HepG2 (cell line): ENCODE measurements around the gene SAA2. TPM values are rescaled to one million over a fixed set of nuclear protein-coding genes. Genes with fewer than 3 reads are reported as not detected.
A peak's percentile ranks its signal among the peaks of the same experiment; 100 is the strongest.

ENCODE experiments used
- CEBPG ChIP-seq: IDR thresholded peaks from 2 replicates; pipeline ENCODE4 v1.6.1; 2016
- CENPT ChIP-seq: sonication (generic); formaldehyde crosslinking; IDR thresholded peaks from 2 replicates; pipeline ENCODE4 v1.8.0; 2022; ENCODE audit warnings: low read depth, mild to moderate bottlenecking, moderate library complexity, missing genetic modification reagents
- FOXP4 ChIP-seq: sonication (generic); formaldehyde crosslinking; IDR thresholded peaks from 2 replicates; pipeline ENCODE4 v1.4.0; 2020; ENCODE audit warnings: missing genetic modification reagents
- HNRNPLL ChIP-seq: fragments of 200-400 bp; formaldehyde crosslinking; IDR thresholded peaks from 2 replicates; pipeline ENCODE4 v1.6.1; 2017; ENCODE audit warnings: mild to moderate bottlenecking, low read depth, low read length; ENCODE audit not compliant: poor library complexity, severe bottlenecking
- HOXD1 ChIP-seq: sonication (generic); formaldehyde crosslinking; IDR thresholded peaks from 2 replicates; pipeline ENCODE4 v1.5.0; 2020; ENCODE audit warnings: missing genetic modification reagents
- PCBP1 ChIP-seq: fragments of 200-400 bp; formaldehyde crosslinking; IDR thresholded peaks from 2 replicates; pipeline ENCODE4 v1.6.1; 2017; ENCODE audit warnings: mild to moderate bottlenecking, low read depth, low read length, borderline replicate concordance
- RAD21 ChIP-seq: fragments of 450-650 bp; formaldehyde crosslinking; IDR thresholded peaks from 2 replicates; pipeline ENCODE4 v1.5.0; 2020; ENCODE audit warnings: mild to moderate bottlenecking
- SIN3B ChIP-seq: fragments of 150-350 bp; IDR thresholded peaks from 2 replicates; pipeline ENCODE4 v1.6.1; 2014; ENCODE audit warnings: low read length
- ZNF24 ChIP-seq: fragments of 450-650 bp; IDR thresholded peaks from 2 replicates; pipeline ENCODE4 v1.6.1; 2017; ENCODE audit warnings: antibody characterized with exemption, mild to moderate bottlenecking
- ZNF703 ChIP-seq: sonication (generic); formaldehyde crosslinking; IDR thresholded peaks from 2 replicates; pipeline ENCODE4 v1.5.1; 2020; ENCODE audit warnings: missing genetic modification reagents, mild to moderate bottlenecking, moderate library complexity, borderline replicate concordance
- ZNF747 ChIP-seq: sonication (generic); formaldehyde crosslinking; IDR thresholded peaks from 2 replicates; pipeline ENCODE4 v1.8.1; 2023; ENCODE audit warnings: missing genetic modification reagents, mild to moderate bottlenecking, borderline replicate concordance
- polyA plus RNA-seq, 8 experiments: library from polyadenylated mRNA; depleted of rRNA in 3 of 8; stranded (reverse) in 7 of 8; unstranded in 1 of 8; fragments of >200 nt; fragmentation: Illumina TruSeq in 4 of 8; extraction: Trizol in 4 of 8; gene quantifications; 2 replicates each; pipeline versions ENCODE4 v1.2.1 to v1.2.3, GENCODE V29; 2011 to 2016; ENCODE audit warnings: low read depth in 4 of 8, missing spikeins in 1 of 8, mixed read lengths in 1 of 8; ENCODE audit not compliant: insufficient read depth in 1 of 8
- total RNA-seq, 5 experiments: library from RNA; depleted of rRNA; stranded (reverse); fragments of >200 nt; fragmentation: Illumina TruSeq; extraction: Trizol; gene quantifications; 2 replicates each; pipeline ENCODE4 v1.2.3, GENCODE V29; 2016; ENCODE audit warnings: low read depth in 1 of 5
- TF ChIP-seq, protein P1 (sequence below): IDR thresholded peaks from 2 replicates; pipeline ENCODE4 v1.6.1; 2016
- TF ChIP-seq, protein P2 (sequence below): IDR thresholded peaks from 2 replicates; pipeline ENCODE4 v1.6.1; 2018; ENCODE audit warnings: missing genetic modification reagents
- TF ChIP-seq, protein P3 (sequence below): sonication (generic); formaldehyde crosslinking; IDR thresholded peaks from 2 replicates; pipeline ENCODE4 v1.4.0; 2020; ENCODE audit warnings: mild to moderate bottlenecking, missing genetic modification reagents
- TF ChIP-seq, protein P4 (sequence below): sonication (generic); formaldehyde crosslinking; IDR thresholded peaks from 2 replicates; pipeline ENCODE4 v1.9.0; 2022; ENCODE audit warnings: low read depth, missing genetic modification reagents

The SAA2 gene
- total and polyA plus RNA-seq, 2 of the 13 experiments (the other 11 are each of a cell fraction or from before 2014, with no cell fraction given): 0.27 TPM; not detected in 1

DNA sequence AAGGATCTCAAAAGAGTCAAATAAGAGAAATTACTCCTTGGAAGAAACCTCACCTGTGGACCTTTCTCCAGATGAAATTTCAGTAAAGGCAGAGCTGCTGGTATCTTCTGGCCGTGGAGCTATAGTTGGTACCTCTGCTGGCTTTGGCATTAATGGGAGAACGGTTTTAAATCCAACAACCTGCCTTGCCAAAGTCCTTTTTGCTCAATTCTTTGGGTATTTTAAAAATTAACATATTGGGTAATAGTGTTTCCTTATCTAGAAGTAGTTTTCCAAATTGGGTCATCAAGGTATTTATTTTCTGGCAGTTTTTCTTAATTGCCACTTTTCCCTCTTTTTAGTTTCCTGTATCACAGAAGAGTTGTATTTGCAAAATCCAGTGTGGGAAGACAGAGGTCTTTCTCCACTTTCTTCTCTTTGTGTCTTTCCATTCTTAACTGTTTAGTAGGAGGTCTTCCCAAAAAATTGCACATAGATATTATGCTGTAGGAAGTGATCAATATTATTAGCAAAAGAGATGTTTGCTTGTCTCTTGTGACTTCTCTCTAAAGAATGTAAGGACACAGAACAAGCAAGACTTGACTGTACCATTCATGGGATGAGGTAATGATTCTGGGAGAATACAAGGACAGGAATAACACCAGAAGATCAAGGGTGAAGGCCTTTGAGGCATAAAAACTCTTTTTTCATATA is 11.7 kb downstream of the SAA2 start, which contains the start of gene SAA4 (continued):
- TF ChIP-seq FOXP4 (peak; percentile 45), SIN3B (no peak), ZNF747 (CRISPR knock-in tag) (no peak), RAD21 (CRISPR knock-in tag) (no peak), HNRNPLL (no peak), PCBP1 (no peak), ZNF703 (CRISPR knock-in tag) (no peak), HOXD1 (CRISPR knock-in tag) (no peak), CEBPG (CRISPR knock-in tag) (peak; percentile 61), CENPT (no peak), ZNF24 (0 out of 2 replicates have a peak, but pooled peaks have one; percentile 23)
- TF ChIP-seq, protein P1, sequence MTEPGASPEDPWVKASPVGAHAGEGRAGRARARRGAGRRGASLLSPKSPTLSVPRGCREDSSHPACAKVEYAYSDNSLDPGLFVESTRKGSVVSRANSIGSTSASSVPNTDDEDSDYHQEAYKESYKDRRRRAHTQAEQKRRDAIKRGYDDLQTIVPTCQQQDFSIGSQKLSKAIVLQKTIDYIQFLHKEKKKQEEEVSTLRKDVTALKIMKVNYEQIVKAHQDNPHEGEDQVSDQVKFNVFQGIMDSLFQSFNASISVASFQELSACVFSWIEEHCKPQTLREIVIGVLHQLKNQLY: 0 out of 2 replicates have a peak, but pooled peaks have one; percentile 30
- TF ChIP-seq, protein P2, sequence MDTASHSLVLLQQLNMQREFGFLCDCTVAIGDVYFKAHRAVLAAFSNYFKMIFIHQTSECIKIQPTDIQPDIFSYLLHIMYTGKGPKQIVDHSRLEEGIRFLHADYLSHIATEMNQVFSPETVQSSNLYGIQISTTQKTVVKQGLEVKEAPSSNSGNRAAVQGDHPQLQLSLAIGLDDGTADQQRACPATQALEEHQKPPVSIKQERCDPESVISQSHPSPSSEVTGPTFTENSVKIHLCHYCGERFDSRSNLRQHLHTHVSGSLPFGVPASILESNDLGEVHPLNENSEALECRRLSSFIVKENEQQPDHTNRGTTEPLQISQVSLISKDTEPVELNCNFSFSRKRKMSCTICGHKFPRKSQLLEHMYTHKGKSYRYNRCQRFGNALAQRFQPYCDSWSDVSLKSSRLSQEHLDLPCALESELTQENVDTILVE (CRISPR knock-in tag): 0 out of 2 replicates have a peak, but pooled peaks have one; percentile 49
- TF ChIP-seq, protein P3, sequence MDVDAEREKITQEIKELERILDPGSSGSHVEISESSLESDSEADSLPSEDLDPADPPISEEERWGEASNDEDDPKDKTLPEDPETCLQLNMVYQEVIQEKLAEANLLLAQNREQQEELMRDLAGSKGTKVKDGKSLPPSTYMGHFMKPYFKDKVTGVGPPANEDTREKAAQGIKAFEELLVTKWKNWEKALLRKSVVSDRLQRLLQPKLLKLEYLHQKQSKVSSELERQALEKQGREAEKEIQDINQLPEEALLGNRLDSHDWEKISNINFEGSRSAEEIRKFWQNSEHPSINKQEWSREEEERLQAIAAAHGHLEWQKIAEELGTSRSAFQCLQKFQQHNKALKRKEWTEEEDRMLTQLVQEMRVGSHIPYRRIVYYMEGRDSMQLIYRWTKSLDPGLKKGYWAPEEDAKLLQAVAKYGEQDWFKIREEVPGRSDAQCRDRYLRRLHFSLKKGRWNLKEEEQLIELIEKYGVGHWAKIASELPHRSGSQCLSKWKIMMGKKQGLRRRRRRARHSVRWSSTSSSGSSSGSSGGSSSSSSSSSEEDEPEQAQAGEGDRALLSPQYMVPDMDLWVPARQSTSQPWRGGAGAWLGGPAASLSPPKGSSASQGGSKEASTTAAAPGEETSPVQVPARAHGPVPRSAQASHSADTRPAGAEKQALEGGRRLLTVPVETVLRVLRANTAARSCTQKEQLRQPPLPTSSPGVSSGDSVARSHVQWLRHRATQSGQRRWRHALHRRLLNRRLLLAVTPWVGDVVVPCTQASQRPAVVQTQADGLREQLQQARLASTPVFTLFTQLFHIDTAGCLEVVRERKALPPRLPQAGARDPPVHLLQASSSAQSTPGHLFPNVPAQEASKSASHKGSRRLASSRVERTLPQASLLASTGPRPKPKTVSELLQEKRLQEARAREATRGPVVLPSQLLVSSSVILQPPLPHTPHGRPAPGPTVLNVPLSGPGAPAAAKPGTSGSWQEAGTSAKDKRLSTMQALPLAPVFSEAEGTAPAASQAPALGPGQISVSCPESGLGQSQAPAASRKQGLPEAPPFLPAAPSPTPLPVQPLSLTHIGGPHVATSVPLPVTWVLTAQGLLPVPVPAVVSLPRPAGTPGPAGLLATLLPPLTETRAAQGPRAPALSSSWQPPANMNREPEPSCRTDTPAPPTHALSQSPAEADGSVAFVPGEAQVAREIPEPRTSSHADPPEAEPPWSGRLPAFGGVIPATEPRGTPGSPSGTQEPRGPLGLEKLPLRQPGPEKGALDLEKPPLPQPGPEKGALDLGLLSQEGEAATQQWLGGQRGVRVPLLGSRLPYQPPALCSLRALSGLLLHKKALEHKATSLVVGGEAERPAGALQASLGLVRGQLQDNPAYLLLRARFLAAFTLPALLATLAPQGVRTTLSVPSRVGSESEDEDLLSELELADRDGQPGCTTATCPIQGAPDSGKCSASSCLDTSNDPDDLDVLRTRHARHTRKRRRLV (CRISPR knock-in tag): no peak
- TF ChIP-seq, protein P4, sequence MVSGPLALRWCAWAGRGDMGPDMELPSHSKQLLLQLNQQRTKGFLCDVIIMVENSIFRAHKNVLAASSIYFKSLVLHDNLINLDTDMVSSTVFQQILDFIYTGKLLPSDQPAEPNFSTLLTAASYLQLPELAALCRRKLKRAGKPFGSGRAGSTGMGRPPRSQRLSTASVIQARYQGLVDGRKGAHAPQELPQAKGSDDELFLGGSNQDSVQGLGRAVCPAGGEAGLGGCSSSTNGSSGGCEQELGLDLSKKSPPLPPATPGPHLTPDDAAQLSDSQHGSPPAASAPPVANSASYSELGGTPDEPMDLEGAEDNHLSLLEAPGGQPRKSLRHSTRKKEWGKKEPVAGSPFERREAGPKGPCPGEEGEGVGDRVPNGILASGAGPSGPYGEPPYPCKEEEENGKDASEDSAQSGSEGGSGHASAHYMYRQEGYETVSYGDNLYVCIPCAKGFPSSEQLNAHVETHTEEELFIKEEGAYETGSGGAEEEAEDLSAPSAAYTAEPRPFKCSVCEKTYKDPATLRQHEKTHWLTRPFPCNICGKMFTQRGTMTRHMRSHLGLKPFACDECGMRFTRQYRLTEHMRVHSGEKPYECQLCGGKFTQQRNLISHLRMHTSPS (CRISPR knock-in tag): no peak
